NCI-H1694 (cell line): ENCODE measurements around the gene OR5H14.

Experiments used
- DNase-seq: peaks from one replicate; lab custom pipeline; 2025; lab: John Stamatoyannopoulos, UW

The OR5H14 gene

GRCh38 chr3:98199020-98199419 lies 51.7 kb downstream of the OR5H14 start:
- DNase-seq: no peak
